Endodermal cell (in vitro differentiated cells): ENCODE measurements around the gene BRD4. TPM values are rescaled to one million over a fixed set of nuclear protein-coding genes. Genes with fewer than 3 reads are reported as not detected.

Experiments used
- DNase-seq: peaks from one replicate; pipeline ENCODE4 v3.0.0-alpha.2; 2017
- H3K27ac ChIP-seq: 2 replicates; pipeline ENCODE4 v1.5.1; 2013; ENCODE audit warnings: mild to moderate bottlenecking, low read depth, low read length, moderate library complexity
- H3K27me3 ChIP-seq: 2 replicates; pipeline ENCODE4 v1.6.1; 2013; ENCODE audit warnings: mild to moderate bottlenecking, low read length, moderate library complexity; ENCODE audit not compliant: insufficient read depth, control insufficient read depth, poor library complexity, severe bottlenecking
- H3K36me3 ChIP-seq: 2 replicates; pipeline ENCODE4 v1.7.0; 2013; ENCODE audit warnings: mild to moderate bottlenecking, low read length, moderate library complexity; ENCODE audit not compliant: control insufficient read depth, insufficient read depth
- H3K4me1 ChIP-seq: one replicate; pipeline ENCODE4 v1.7.0; 2013; ENCODE audit warnings: low read length; ENCODE audit not compliant: control insufficient read depth, insufficient read depth
- H3K4me3 ChIP-seq: 2 replicates; pipeline ENCODE4 v1.5.1; 2013; ENCODE audit warnings: mild to moderate bottlenecking, low read length, moderate library complexity
- H3K9ac ChIP-seq: 2 replicates; pipeline ENCODE4 v1.6.1; 2013; ENCODE audit warnings: mild to moderate bottlenecking, low read length, moderate library complexity; ENCODE audit not compliant: poor library complexity, severe bottlenecking; ENCODE audit errors: extremely low read depth
- H3K9me3 ChIP-seq: 2 replicates; pipeline ENCODE4 v1.6.1; 2013; ENCODE audit warnings: mild to moderate bottlenecking, low read length, moderate library complexity; ENCODE audit not compliant: control insufficient read depth
- H3K27ac Mint-ChIP-seq: 2 replicates; pipeline ENCODE4 v1.8.0; 2020; ENCODE audit warnings: mixed read lengths
- H3K27me3 Mint-ChIP-seq: 2 replicates; pipeline ENCODE4 v1.8.0; 2021; ENCODE audit warnings: mild to moderate bottlenecking, mixed read lengths; ENCODE audit not compliant: insufficient read depth
- H3K36me3 Mint-ChIP-seq: 2 replicates; pipeline ENCODE4 v1.8.0; 2020; ENCODE audit warnings: low read depth, mixed read lengths
- H3K4me1 Mint-ChIP-seq: 2 replicates; pipeline ENCODE4 v1.8.0; 2020; ENCODE audit warnings: mixed read lengths
- H3K4me3 Mint-ChIP-seq: 2 replicates; pipeline ENCODE4 v1.8.0; 2020; ENCODE audit warnings: mild to moderate bottlenecking, moderate library complexity, mixed read lengths
- H3K9me3 Mint-ChIP-seq: 2 replicates; pipeline ENCODE4 v1.8.0; 2020; ENCODE audit warnings: mild to moderate bottlenecking, mixed read lengths
- CTCF ChIP-seq: fragments of 200-600 bp; sonication (generic); conservative IDR thresholded peaks from 2 replicates; pipeline ENCODE4 v1.5.0; 2021; ENCODE audit warnings: antibody characterized with exemption, mild to moderate bottlenecking
- WGBS, 2 experiments: methylation state at CpG; one replicate each; pipeline versions ENCODE4 v1.1.5 to v1.1.7; 2013; ENCODE audit warnings: missing lambda C conversion rate in 2 of 2, mixed read lengths in 1 of 2; ENCODE audit not compliant: insufficient coverage in 1 of 2, insufficient read length in 1 of 2; 5-methylcytosine and 5-hydroxymethylcytosine counted together
- total RNA-seq, 2 donors: library from RNA; stranded (reverse); fragmentation: NEBNext Ultra II Directional in 1 of 2; extraction: Animal tissue kit (Norgen Biotek cat#: 25700) in 1 of 2; gene quantifications; 2 replicates in 1 of 2; 3 replicates in 1 of 2; pipeline ENCODE4 v1.2.1, GENCODE V29; 2021

BRD4 gene
- total RNA-seq, 2 donors from 2014 or later: 149 to 156 TPM

GRCh38 chr19:15255359-15255990 lies 76.9 kb downstream of the BRD4 start:
- peaks cover 77% of the 10 kb centered on the region for H3K36me3 Mint-ChIP-seq
- H3K27ac Mint-ChIP-seq: no peak overlapping the region
- no peak for DNase-seq
- WGBS, 2 experiments: 98 to 100% methylated on average over 16 to 21 of the region's 22 CpGs
- H3K9me3 ChIP-seq: no peaks in the 10 kb centered on the region
- H3K9ac ChIP-seq: no peak overlapping the region
- H3K4me3 ChIP-seq: no peak overlapping the region
- no peaks in the 10 kb centered on the region for H3K27me3 Mint-ChIP-seq
- no peak overlapping the region for H3K27ac ChIP-seq
- no peaks in the 10 kb centered on the region for H3K9me3 Mint-ChIP-seq
- no peaks in the 10 kb centered on the region for H3K4me1 ChIP-seq
- TF ChIP-seq CTCF: no peak
- no peaks in the 10 kb centered on the region for H3K4me1 Mint-ChIP-seq
- peaks cover 95% of the 10 kb centered on the region for H3K36me3 ChIP-seq
- H3K4me3 Mint-ChIP-seq: no peak overlapping the region
- H3K27me3 ChIP-seq: no peaks in the 10 kb centered on the region

- Mint-ChIP-seq H3K9me3 (no peaks in the 10 kb centered on the region), H3K36me3 (peaks cover 72% of the 10 kb centered on the region), H3K27ac (no peak overlapping the region), H3K27me3 (no peaks in the 10 kb centered on the region), H3K4me3 (no peak overlapping the region), H3K4me1 (no peaks in the 10 kb centered on the region)
- H3K4me3 ChIP-seq: no peak overlapping the region
- no peak overlapping the region for H3K27ac ChIP-seq
- no peaks in the 10 kb centered on the region for H3K4me1 ChIP-seq
- no peaks in the 10 kb centered on the region for H3K27me3 ChIP-seq
- DNase-seq: no peak
- no peaks in the 10 kb centered on the region for H3K9me3 ChIP-seq
- WGBS, 2 experiments: 94 to 95% methylated on average over 9 to 10 of the region's 10 CpGs
- peaks cover 95% of the 10 kb centered on the region for H3K36me3 ChIP-seq
- TF ChIP-seq CTCF: no peak
- no peak overlapping the region for H3K9ac ChIP-seq
Measured at GRCh38 chr19:15254547-15254946, 77.8 kb downstream of the BRD4 start.

GRCh38 chr19:15253513-15253912 lies 78.8 kb downstream of the BRD4 start:
- H3K4me1 ChIP-seq: no peaks in the 10 kb centered on the region
- H3K27me3 ChIP-seq: no peaks in the 10 kb centered on the region
- no peaks in the 10 kb centered on the region for H3K9me3 Mint-ChIP-seq
- DNase-seq: no peak
- H3K4me3 Mint-ChIP-seq: no peak overlapping the region
- no peak overlapping the region for H3K9ac ChIP-seq
- H3K27ac Mint-ChIP-seq: no peak overlapping the region
- H3K27ac ChIP-seq: no peak overlapping the region
- no peaks in the 10 kb centered on the region for H3K4me1 Mint-ChIP-seq
- no peak for TF ChIP-seq CTCF
- no peak overlapping the region for H3K4me3 ChIP-seq
- peaks cover 72% of the 10 kb centered on the region for H3K36me3 Mint-ChIP-seq
- no peaks in the 10 kb centered on the region for H3K9me3 ChIP-seq
- peaks cover 95% of the 10 kb centered on the region for H3K36me3 ChIP-seq
- WGBS, 2 experiments: 98% methylated on average over 13 to 15 of the region's 15 CpGs
- H3K27me3 Mint-ChIP-seq: no peaks in the 10 kb centered on the region
